GM12878 (cell line): ENCODE measurements around the gene NODAL. TPM values are rescaled to one million over a fixed set of nuclear protein-coding genes. Genes with fewer than 3 reads are reported as not detected.

Experiments used
- ATAC-seq: fragments of 200-7000 bp; cut with Tn5 transposase; 3 replicates; pipeline ENCODE4 v1.9.1; 2020; ENCODE audit warnings: mild to moderate bottlenecking, moderate library complexity
- BruUV-seq: library from RNA; stranded (reverse); fragments of 400-500 nt; replicated peaks from 2 replicates; lab custom pipeline; 2021; lab: Mats Ljungman, UMichigan
- CTCF ChIA-PET: fragments of 300-600 bp; sonication (Branson Sonifier 250); formaldehyde crosslinking; extraction: SDS; loops from one replicate; lab custom pipeline; 2021; ENCODE audit warnings: inconsistent platforms; lab: Yijun Ruan, JAX
- POLR2A ChIA-PET: fragments of 350-600 bp; formaldehyde crosslinking; extraction: SDS; loops from one replicate; lab custom pipeline; 2021; ENCODE audit warnings: inconsistent platforms; lab: Charles Lee
- RAD21 ChIA-PET: fragments of 300-600 bp; sonication (Branson Sonifier 250); formaldehyde crosslinking; loops from one replicate; lab custom pipeline; 2023; ENCODE audit warnings: antibody characterized with exemption; ENCODE audit not compliant: unreplicated experiment; lab: Charles Lee
- SMC1A ChIA-PET: fragments of 300-600 bp; sonication (Branson Sonifier 250); formaldehyde crosslinking; loops from one replicate; lab custom pipeline; 2023; ENCODE audit not compliant: unreplicated experiment, uncharacterized antibody; lab: Charles Lee
- DNase-seq: peaks from one replicate; pipeline ENCODE4 v3.0.0-alpha.2; 2011; ENCODE audit warnings: low read depth, low spot score
- FAIRE-seq: peaks from 3 replicates; lab custom pipeline; 2011; peaks lifted over from hg19 to GRCh38; lab: Jason Lieb, UNC
- H2AFZ ChIP-seq: 2 replicates; pipeline ENCODE4 v1.6.0; 2011; ENCODE audit warnings: low read depth, low read length, control low read depth; ENCODE audit not compliant: control insufficient read depth
- H3K27ac ChIP-seq: 2 replicates; pipeline ENCODE4 v1.5.1; 2011; ENCODE audit warnings: control low read depth; ENCODE audit not compliant: control insufficient read depth, insufficient read depth
- H3K27me3 ChIP-seq, 2 experiments: replicated peaks in 1 of 2; 2 replicates each; pipeline versions ENCODE4 v1.6.0 to v1.6.1; 2011; ENCODE audit warnings: low read length in 1 of 2; ENCODE audit not compliant: control insufficient read depth in 2 of 2, insufficient read depth in 2 of 2
- H3K36me3 ChIP-seq, 2 experiments: 2 replicates each; pipeline ENCODE4 v1.5.1; 2011; ENCODE audit warnings: low read length in 1 of 2; ENCODE audit not compliant: control insufficient read depth in 2 of 2, insufficient read depth in 2 of 2
- H3K4me1 ChIP-seq: 2 replicates; pipeline ENCODE4 v1.6.1; 2011; ENCODE audit warnings: mild to moderate bottlenecking, low read length, moderate library complexity, mixed read lengths; ENCODE audit not compliant: control insufficient read depth, insufficient read depth
- H3K4me2 ChIP-seq: 2 replicates; pipeline ENCODE4 v1.6.0; 2011; ENCODE audit warnings: control low read depth; ENCODE audit not compliant: control insufficient read depth, insufficient read depth
- H3K4me3 ChIP-seq: fragments of 200-600 bp; sonication (generic); 2 replicates; pipeline ENCODE4 v1.5.1; 2016
- H3K79me2 ChIP-seq: 2 replicates; pipeline ENCODE4 v1.6.0; 2011; ENCODE audit warnings: low read length; ENCODE audit not compliant: control insufficient read depth, insufficient read depth
- H3K9ac ChIP-seq: 2 replicates; pipeline ENCODE4 v1.8.0; 2011; ENCODE audit warnings: low read length, control low read depth, mixed read lengths; ENCODE audit not compliant: control insufficient read depth, insufficient read depth
- H3K9me3 ChIP-seq: replicated peaks from 3 replicates; pipeline ENCODE4 v1.5.1; 2011; ENCODE audit warnings: mild to moderate bottlenecking, low read length; ENCODE audit not compliant: control insufficient read depth, insufficient read depth
- H4K20me1 ChIP-seq: 2 replicates; pipeline ENCODE4 v1.6.0; 2011; ENCODE audit not compliant: control insufficient read depth, insufficient read depth
- CBFB ChIP-seq: IDR thresholded peaks from 2 replicates; pipeline ENCODE4 v1.6.1; 2016; ENCODE audit warnings: antibody characterized with exemption, low read depth
- HDAC2 ChIP-seq: fragments of 200-600 bp; sonication (generic); IDR thresholded peaks from 2 replicates; pipeline ENCODE4 v1.6.1; 2017
- KDM1A ChIP-seq: fragments of 200-600 bp; sonication (generic); IDR thresholded peaks from 2 replicates; pipeline ENCODE4 v1.6.1; 2016; ENCODE audit warnings: borderline replicate concordance
- NBN ChIP-seq: fragments of 450-650 bp; IDR thresholded peaks from 2 replicates; pipeline ENCODE4 v1.6.1; 2016
- TBL1XR1 ChIP-seq: IDR thresholded peaks from 2 replicates; pipeline ENCODE4 v1.6.1; 2012; ENCODE audit warnings: low read depth, low read length, improper control_type of control experiment
- WGBS: methylation state at CpG from one replicate; pipeline ENCODE4 v1.1.6; 2016; ENCODE audit warnings: low lambda C conversion rate; ENCODE audit not compliant: insufficient replicate concordance, insufficient coverage; ENCODE audit errors: missing lambda C conversion rate; 5-methylcytosine and 5-hydroxymethylcytosine counted together
- in situ Hi-C: fragments of 300-500 bp; cut with MboI; formaldehyde crosslinking; loops from 9 replicates; pipeline ENCODE4 v1.14.3; 2018; ENCODE audit warnings: mixed read lengths
- intact Hi-C: fragments of 100-400 bp; cut with micrococcal nuclease; formaldehyde crosslinking; loops from one replicate; pipeline ENCODE4 v1.14.2; 2022; ENCODE audit not compliant: unreplicated experiment
- polyA plus RNA-seq, 11 experiments: library from polyadenylated mRNA; depleted of rRNA in 4 of 11; unstranded in 6 of 11; stranded (reverse) in 5 of 11; fragments of >200 nt; fragmentation: Nextera tagmentation in 4 of 11; fragmentation: Illumina TruSeq in 1 of 11; extraction: Ambion mirVana in 4 of 11; extraction: Trizol in 1 of 11; gene quantifications; 1 replicate in 1 of 11; 2 replicates in 10 of 11; pipeline versions ENCODE4 v1.2.1 to v1.2.3, GENCODE V29; 2011 to 2016; ENCODE audit warnings: inconsistent platforms in 2 of 11, missing spikeins in 2 of 11, low read depth in 1 of 11
- total RNA-seq, 4 experiments: library from RNA; depleted of rRNA in 3 of 4; stranded (reverse); fragments of >200 nt in 3 of 4; fragmentation: Illumina TruSeq in 1 of 4; extraction: Trizol in 1 of 4; gene quantifications; 2 replicates each; pipeline versions ENCODE4 v1.2.1 to v1.2.3, GENCODE V29; 2013 to 2021
- TF ChIP-seq, protein P1 (sequence below): fragments of 450-650 bp; formaldehyde crosslinking; IDR thresholded peaks from 2 replicates; pipeline ENCODE4 v1.5.0; 2022; ENCODE audit warnings: mild to moderate bottlenecking, missing genetic modification characterization
- TF ChIP-seq, protein P2 (sequence below): fragments of 450-650 bp; IDR thresholded peaks from 2 replicates; pipeline ENCODE4 v1.6.1; 2017; ENCODE audit warnings: mild to moderate bottlenecking, moderate library complexity
- TF ChIP-seq, protein P3 (sequence below): fragments of 450-650 bp; IDR thresholded peaks from 2 replicates; pipeline ENCODE4 v1.6.1; 2017; ENCODE audit warnings: antibody characterized with exemption, mild to moderate bottlenecking, moderate library complexity

Gene NODAL
- total and polyA plus RNA-seq, 10 of the 15 experiments (the other 5 are each of a cell fraction or from before 2014, with no cell fraction given) = not detected

DNA sequence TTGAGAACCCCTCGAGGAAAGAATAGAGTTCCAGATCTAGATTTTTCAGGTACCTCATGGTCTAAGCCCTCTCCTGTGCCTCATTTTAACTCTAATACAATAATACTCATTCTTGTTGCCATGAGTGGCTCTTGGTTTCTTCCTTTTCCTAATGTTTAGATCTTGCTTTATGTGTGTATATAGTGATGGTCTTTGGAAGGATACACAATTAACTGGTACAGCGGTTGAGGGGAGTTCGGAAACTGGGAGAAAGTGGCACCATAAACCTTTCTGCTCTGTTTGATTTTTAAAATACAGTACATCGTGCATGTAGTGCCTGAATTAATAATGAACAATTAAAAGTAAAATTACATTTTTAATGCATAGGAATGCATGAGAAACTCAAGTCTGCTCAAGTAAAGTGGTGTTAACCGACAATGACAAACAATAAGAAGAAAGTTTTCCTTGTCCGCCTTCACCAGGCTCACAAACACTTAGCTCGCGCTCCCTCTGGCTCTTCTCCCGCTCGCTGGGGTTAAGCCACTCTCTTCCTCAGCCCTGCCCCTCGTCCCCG, 37.9 kb downstream of the NODAL start (continued):
- TF ChIP-seq, protein P1, sequence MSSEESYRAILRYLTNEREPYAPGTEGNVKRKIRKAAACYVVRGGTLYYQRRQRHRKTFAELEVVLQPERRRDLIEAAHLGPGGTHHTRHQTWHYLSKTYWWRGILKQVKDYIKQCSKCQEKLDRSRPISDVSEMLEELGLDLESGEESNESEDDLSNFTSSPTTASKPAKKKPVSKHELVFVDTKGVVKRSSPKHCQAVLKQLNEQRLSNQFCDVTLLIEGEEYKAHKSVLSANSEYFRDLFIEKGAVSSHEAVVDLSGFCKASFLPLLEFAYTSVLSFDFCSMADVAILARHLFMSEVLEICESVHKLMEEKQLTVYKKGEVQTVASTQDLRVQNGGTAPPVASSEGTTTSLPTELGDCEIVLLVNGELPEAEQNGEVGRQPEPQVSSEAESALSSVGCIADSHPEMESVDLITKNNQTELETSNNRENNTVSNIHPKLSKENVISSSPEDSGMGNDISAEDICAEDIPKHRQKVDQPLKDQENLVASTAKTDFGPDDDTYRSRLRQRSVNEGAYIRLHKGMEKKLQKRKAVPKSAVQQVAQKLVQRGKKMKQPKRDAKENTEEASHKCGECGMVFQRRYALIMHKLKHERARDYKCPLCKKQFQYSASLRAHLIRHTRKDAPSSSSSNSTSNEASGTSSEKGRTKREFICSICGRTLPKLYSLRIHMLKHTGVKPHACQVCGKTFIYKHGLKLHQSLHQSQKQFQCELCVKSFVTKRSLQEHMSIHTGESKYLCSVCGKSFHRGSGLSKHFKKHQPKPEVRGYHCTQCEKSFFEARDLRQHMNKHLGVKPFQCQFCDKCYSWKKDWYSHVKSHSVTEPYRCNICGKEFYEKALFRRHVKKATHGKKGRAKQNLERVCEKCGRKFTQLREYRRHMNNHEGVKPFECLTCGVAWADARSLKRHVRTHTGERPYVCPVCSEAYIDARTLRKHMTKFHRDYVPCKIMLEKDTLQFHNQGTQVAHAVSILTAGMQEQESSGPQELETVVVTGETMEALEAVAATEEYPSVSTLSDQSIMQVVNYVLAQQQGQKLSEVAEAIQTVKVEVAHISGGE = no peak
- TF ChIP-seq KDM1A (no peak), NBN (0 out of 2 replicates have a peak, but pooled peaks have one; percentile 26)

- Histone ChIP-seq H3K36me3 (no peaks in the 10 kb centered on the region), H3K27me3 (no peaks in the 10 kb centered on the region), H3K79me2 (peaks cover 2% of the 10 kb centered on the region), H2AFZ (no peak overlapping the region), H3K27ac (no peak overlapping the region), H3K4me3 (no peak overlapping the region), H3K9ac (no peak overlapping the region), H3K4me2 (no peak overlapping the region), H3K9me3 (no peaks in the 10 kb centered on the region), H3K4me1 (peaks cover 3% of the 10 kb centered on the region; the same call in 1 of the 2 replicates), H4K20me1 (no peaks in the 10 kb centered on the region)
- in situ Hi-C loops (no loop called here), intact Hi-C loops (no loop called here)
- FAIRE-seq = no peak
- CTCF ChIA-PET = interaction anchor here (0.6 to 1.8 kb wide), 3 partner anchors 20 to 178 kb away, joined by 3 read pairs; no protein-coding TSS in a partner anchor
- WGBS = 80% methylated on average over 3 of the region's 3 CpGs
- POLR2A ChIA-PET = no interaction called here
- no peak for DNase-seq
- ATAC-seq = no peak
- BruUV-seq = no TSS peak
- RAD21 ChIA-PET = no interaction called here
- SMC1A ChIA-PET = no interaction called here
- TF ChIP-seq CBFB = no peak
- TF ChIP-seq, protein P2, sequence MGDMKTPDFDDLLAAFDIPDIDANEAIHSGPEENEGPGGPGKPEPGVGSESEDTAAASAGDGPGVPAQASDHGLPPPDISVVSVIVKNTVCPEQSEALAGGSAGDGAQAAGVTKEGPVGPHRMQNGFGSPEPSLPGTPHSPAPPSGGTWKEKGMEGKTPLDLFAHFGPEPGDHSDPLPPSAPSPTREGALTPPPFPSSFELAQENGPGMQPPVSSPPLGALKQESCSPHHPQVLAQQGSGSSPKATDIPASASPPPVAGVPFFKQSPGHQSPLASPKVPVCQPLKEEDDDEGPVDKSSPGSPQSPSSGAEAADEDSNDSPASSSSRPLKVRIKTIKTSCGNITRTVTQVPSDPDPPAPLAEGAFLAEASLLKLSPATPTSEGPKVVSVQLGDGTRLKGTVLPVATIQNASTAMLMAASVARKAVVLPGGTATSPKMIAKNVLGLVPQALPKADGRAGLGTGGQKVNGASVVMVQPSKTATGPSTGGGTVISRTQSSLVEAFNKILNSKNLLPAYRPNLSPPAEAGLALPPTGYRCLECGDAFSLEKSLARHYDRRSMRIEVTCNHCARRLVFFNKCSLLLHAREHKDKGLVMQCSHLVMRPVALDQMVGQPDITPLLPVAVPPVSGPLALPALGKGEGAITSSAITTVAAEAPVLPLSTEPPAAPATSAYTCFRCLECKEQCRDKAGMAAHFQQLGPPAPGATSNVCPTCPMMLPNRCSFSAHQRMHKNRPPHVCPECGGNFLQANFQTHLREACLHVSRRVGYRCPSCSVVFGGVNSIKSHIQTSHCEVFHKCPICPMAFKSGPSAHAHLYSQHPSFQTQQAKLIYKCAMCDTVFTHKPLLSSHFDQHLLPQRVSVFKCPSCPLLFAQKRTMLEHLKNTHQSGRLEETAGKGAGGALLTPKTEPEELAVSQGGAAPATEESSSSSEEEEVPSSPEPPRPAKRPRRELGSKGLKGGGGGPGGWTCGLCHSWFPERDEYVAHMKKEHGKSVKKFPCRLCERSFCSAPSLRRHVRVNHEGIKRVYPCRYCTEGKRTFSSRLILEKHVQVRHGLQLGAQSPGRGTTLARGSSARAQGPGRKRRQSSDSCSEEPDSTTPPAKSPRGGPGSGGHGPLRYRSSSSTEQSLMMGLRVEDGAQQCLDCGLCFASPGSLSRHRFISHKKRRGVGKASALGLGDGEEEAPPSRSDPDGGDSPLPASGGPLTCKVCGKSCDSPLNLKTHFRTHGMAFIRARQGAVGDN = no peak
- no peak for TF ChIP-seq HDAC2
- TF ChIP-seq TBL1XR1 = no peak
- TF ChIP-seq, protein P3, sequence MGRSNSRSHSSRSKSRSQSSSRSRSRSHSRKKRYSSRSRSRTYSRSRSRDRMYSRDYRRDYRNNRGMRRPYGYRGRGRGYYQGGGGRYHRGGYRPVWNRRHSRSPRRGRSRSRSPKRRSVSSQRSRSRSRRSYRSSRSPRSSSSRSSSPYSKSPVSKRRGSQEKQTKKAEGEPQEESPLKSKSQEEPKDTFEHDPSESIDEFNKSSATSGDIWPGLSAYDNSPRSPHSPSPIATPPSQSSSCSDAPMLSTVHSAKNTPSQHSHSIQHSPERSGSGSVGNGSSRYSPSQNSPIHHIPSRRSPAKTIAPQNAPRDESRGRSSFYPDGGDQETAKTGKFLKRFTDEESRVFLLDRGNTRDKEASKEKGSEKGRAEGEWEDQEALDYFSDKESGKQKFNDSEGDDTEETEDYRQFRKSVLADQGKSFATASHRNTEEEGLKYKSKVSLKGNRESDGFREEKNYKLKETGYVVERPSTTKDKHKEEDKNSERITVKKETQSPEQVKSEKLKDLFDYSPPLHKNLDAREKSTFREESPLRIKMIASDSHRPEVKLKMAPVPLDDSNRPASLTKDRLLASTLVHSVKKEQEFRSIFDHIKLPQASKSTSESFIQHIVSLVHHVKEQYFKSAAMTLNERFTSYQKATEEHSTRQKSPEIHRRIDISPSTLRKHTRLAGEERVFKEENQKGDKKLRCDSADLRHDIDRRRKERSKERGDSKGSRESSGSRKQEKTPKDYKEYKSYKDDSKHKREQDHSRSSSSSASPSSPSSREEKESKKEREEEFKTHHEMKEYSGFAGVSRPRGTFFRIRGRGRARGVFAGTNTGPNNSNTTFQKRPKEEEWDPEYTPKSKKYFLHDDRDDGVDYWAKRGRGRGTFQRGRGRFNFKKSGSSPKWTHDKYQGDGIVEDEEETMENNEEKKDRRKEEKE = no peak
These were observed 42.3 kb downstream of the NODAL start for GRCh38 chr10:70399177-70399576.
